H9 (cell line): ENCODE measurements around the gene TNNT2. TPM values are rescaled to one million over a fixed set of nuclear protein-coding genes. Genes with fewer than 3 reads are reported as not detected.

ENCODE experiments used
- DNase-seq: peaks from one replicate; pipeline ENCODE4 v3.0.0-alpha.2; 2017
- H2AFZ ChIP-seq: one replicate; pipeline ENCODE4 v1.6.1; 2013; ENCODE audit warnings: mild to moderate bottlenecking, low read length, control low read depth, moderate library complexity
- H2AK5ac ChIP-seq: 2 replicates; pipeline ENCODE4 v1.6.1; 2013; ENCODE audit warnings: low read length, control low read depth, mixed read lengths; ENCODE audit not compliant: insufficient read length
- H2BK120ac ChIP-seq: one replicate; pipeline ENCODE4 v1.6.1; 2013; ENCODE audit warnings: low read depth, mild to moderate bottlenecking, low read length, control low read depth, inconsistent platforms; ENCODE audit not compliant: poor library complexity, severe bottlenecking
- H2BK12ac ChIP-seq: 2 replicates; pipeline ENCODE4 v1.6.1; 2013; ENCODE audit warnings: low read length, control low read depth, mixed read lengths, low read depth; ENCODE audit not compliant: insufficient read length
- H2BK15ac ChIP-seq: 2 replicates; pipeline ENCODE4 v1.6.1; 2013; ENCODE audit warnings: low read depth, low read length, control low read depth
- H2BK20ac ChIP-seq: one replicate; pipeline ENCODE4 v1.6.1; 2013; ENCODE audit warnings: low read depth, mild to moderate bottlenecking, low read length, control low read depth, inconsistent platforms; ENCODE audit not compliant: poor library complexity, severe bottlenecking
- H2BK5ac ChIP-seq: 2 replicates; pipeline ENCODE4 v1.6.1; 2013; ENCODE audit warnings: low read length, control low read depth, mixed read lengths; ENCODE audit not compliant: insufficient read length
- H3K14ac ChIP-seq: 2 replicates; pipeline ENCODE4 v1.6.1; 2013; ENCODE audit warnings: low read length, control low read depth; ENCODE audit not compliant: insufficient read depth
- H3K18ac ChIP-seq: 2 replicates; pipeline ENCODE4 v1.6.1; 2013; ENCODE audit warnings: low read depth, mild to moderate bottlenecking, mixed read lengths, low read length, control low read depth; ENCODE audit not compliant: insufficient read length
- H3K23ac ChIP-seq: 2 replicates; pipeline ENCODE4 v1.6.1; 2013; ENCODE audit warnings: low read length, control low read depth, mixed read lengths, low read depth; ENCODE audit not compliant: insufficient read length
- H3K23me2 ChIP-seq: 2 replicates; pipeline ENCODE4 v1.6.1; 2013; ENCODE audit warnings: low read depth, mild to moderate bottlenecking, mixed read lengths, low read length, control low read depth; ENCODE audit not compliant: insufficient read length, poor library complexity, severe bottlenecking
- H3K27ac ChIP-seq: 2 replicates; pipeline ENCODE4 v1.5.1; 2013; ENCODE audit warnings: low read length, control low read depth, mixed read lengths, low read depth; ENCODE audit not compliant: insufficient read length
- H3K27me3 ChIP-seq: 2 replicates; pipeline ENCODE4 v1.6.1; 2013; ENCODE audit warnings: low read length, control low read depth, inconsistent platforms; ENCODE audit not compliant: insufficient read depth
- H3K4ac ChIP-seq: 2 replicates; pipeline ENCODE4 v1.6.1; 2013; ENCODE audit warnings: low read depth, mild to moderate bottlenecking, control low read depth, inconsistent platforms, low read length, moderate library complexity
- H3K4me1 ChIP-seq: 2 replicates; pipeline ENCODE4 v1.6.1; 2013; ENCODE audit warnings: low read length, control low read depth, inconsistent platforms; ENCODE audit not compliant: insufficient read depth
- H3K4me2 ChIP-seq: 2 replicates; pipeline ENCODE4 v1.6.1; 2013; ENCODE audit warnings: low read length, control low read depth, mixed read lengths; ENCODE audit not compliant: insufficient read length, insufficient read depth
- H3K56ac ChIP-seq: 2 replicates; pipeline ENCODE4 v1.6.1; 2013; ENCODE audit warnings: low read depth, mild to moderate bottlenecking, mixed read lengths, low read length, control low read depth; ENCODE audit not compliant: insufficient read length
- H3K79me1 ChIP-seq: 2 replicates; pipeline ENCODE4 v1.6.1; 2013; ENCODE audit warnings: low read depth, mild to moderate bottlenecking, moderate library complexity, low read length, control low read depth, inconsistent platforms; ENCODE audit not compliant: insufficient read depth, poor library complexity, severe bottlenecking
- H3K79me2 ChIP-seq: 2 replicates; pipeline ENCODE4 v1.6.1; 2013; ENCODE audit warnings: low read length, control low read depth, inconsistent platforms; ENCODE audit not compliant: insufficient read depth
- H3K9ac ChIP-seq: 2 replicates; pipeline ENCODE4 v1.6.1; 2013; ENCODE audit warnings: low read length, control low read depth, mixed read lengths; ENCODE audit not compliant: insufficient read length; ENCODE audit errors: extremely low read depth
- H3K9me3 ChIP-seq: one replicate; pipeline ENCODE4 v1.6.1; 2013; ENCODE audit warnings: low read depth, low read length, inconsistent platforms; ENCODE audit not compliant: control insufficient read depth
- H3T11ph ChIP-seq: one replicate; pipeline ENCODE4 v1.6.1; 2013; ENCODE audit warnings: mild to moderate bottlenecking, low read length, control low read depth, inconsistent platforms
- H4K20me1 ChIP-seq: one replicate; pipeline ENCODE4 v1.6.1; 2013; ENCODE audit not compliant: control insufficient read depth, insufficient read length, insufficient read depth
- H4K5ac ChIP-seq: 2 replicates; pipeline ENCODE4 v1.6.1; 2013; ENCODE audit warnings: low read depth, mild to moderate bottlenecking, mixed read lengths, low read length, control low read depth; ENCODE audit not compliant: insufficient read length
- H4K8ac ChIP-seq: replicated peaks from 2 replicates; pipeline ENCODE4 v1.6.1; 2013; ENCODE audit warnings: low read length, control low read depth, mixed read lengths, low read depth; ENCODE audit not compliant: insufficient read length
- H4K91ac ChIP-seq: 2 replicates; pipeline ENCODE4 v1.6.1; 2013; ENCODE audit warnings: low read depth, mild to moderate bottlenecking, moderate library complexity, mixed read lengths, low read length, control low read depth; ENCODE audit not compliant: insufficient read length
- H3K27ac Mint-ChIP-seq, 3 experiments: 2 replicates in 2 of 3; 3 replicates in 1 of 3; pipeline ENCODE4 v1.8.0; 2020 to 2021; ENCODE audit warnings: mixed read lengths in 3 of 3, mild to moderate bottlenecking in 1 of 3, moderate library complexity in 1 of 3
- H3K27me3 Mint-ChIP-seq: 2 replicates; pipeline ENCODE4 v1.8.0; 2021; ENCODE audit warnings: low read depth, mild to moderate bottlenecking, moderate library complexity, mixed read lengths
- H3K36me3 Mint-ChIP-seq, 3 experiments: 2 replicates in 2 of 3; 3 replicates in 1 of 3; pipeline ENCODE4 v1.8.0; 2020 to 2021; ENCODE audit warnings: low read depth in 3 of 3, mixed read lengths in 3 of 3; ENCODE audit not compliant: insufficient read depth in 1 of 3
- H3K4me1 Mint-ChIP-seq, 2 experiments: 2 replicates each; pipeline ENCODE4 v1.8.0; 2020; ENCODE audit warnings: mixed read lengths in 2 of 2
- H3K4me3 Mint-ChIP-seq, 2 experiments: 2 replicates in 1 of 2; 3 replicates in 1 of 2; pipeline ENCODE4 v1.8.0; 2020 to 2021; ENCODE audit warnings: mild to moderate bottlenecking in 2 of 2, mixed read lengths in 2 of 2, moderate library complexity in 1 of 2
- H3K9me3 Mint-ChIP-seq, 2 experiments: 2 replicates in 1 of 2; 3 replicates in 1 of 2; pipeline ENCODE4 v1.8.0; 2020; ENCODE audit warnings: mild to moderate bottlenecking in 2 of 2, mixed read lengths in 2 of 2, moderate library complexity in 1 of 2
- whole genome bisulfite sequencing: extraction: QIAGEN DNeasy Blood & Tissue Kit; methylation state at CpG from one replicate; pipeline ENCODE4 v1.1.7; 2013; ENCODE audit warnings: missing lambda C conversion rate, low lambda C conversion rate, mixed read lengths; ENCODE audit not compliant: insufficient read length; ENCODE audit errors: extremely low coverage; 5-methylcytosine and 5-hydroxymethylcytosine counted together
- total RNA-seq: library from RNA; stranded (reverse); gene quantifications from 2 replicates; pipeline ENCODE4 v1.2.1, GENCODE V29; 2021
- TF ChIP-seq, protein P1 (sequence below): fragments of 200-600 bp; sonication (generic); conservative IDR thresholded peaks from 3 replicates; pipeline ENCODE4 v1.8.0; 2021; ENCODE audit warnings: antibody characterized with exemption, mild to moderate bottlenecking

TNNT2 gene
- total RNA-seq, 1 experiment from 2014 or later, result 8.6 TPM

DNA sequence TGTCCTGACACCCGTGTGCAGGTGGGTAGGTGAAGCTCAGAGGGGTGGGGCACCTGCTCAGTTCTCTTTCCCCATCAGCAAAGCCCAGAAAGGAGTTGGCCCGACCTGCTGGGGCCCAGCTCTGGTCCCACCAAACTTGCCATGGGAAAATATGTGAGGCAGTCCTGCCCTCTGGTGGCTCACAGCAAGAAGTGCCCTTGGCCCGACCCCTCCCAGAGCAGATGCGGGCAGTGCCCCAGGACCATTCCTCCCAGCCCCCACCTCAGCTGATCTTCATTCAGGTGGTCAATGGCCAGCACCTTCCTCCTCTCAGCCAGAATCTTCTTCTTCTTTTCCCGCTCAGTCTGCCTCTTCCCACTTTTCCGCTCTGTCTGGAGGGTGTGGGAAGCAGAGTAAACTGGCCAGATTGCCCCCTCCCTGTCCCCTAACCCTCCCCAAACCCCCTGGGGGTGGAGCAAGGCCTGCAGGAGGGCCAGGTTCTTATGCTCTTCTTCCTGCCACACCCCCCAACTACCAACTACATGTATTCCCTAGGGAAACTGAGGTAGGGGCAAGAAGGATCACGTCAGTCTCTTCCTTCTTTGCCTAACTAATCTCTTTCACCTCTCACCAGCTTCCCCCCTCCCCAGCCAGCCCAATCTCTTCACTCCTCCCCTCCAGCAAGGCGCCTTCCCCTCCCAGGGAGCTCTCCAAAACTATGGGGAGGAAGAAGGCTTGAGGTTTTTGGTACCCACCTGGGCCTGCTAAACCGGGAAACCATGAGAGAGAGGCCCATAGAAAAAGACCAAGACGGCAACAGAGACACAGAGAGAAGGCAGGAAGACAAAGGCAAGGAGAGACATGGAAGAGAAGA is 15.6 kb downstream of the TNNT2 start:
- Histone ChIP-seq H3K27me3 (no peaks in the 10 kb centered on the region), H3K23ac (no peak overlapping the region), H3K18ac (no peak overlapping the region), H2BK20ac (no peak overlapping the region), H3K4me2 (no peak overlapping the region), H2AK5ac (no peak overlapping the region), H3T11ph (no peak overlapping the region), H4K20me1 (no peaks in the 10 kb centered on the region), H2BK5ac (no peak overlapping the region), H3K4me1 (no peaks in the 10 kb centered on the region), H4K8ac (no peak overlapping the region), H2BK12ac (no peak overlapping the region), H3K56ac (no peak overlapping the region), H3K4ac (no peak overlapping the region), H3K23me2 (no peaks in the 10 kb centered on the region), H4K5ac (no peak overlapping the region), H3K27ac (no peak overlapping the region), H2BK120ac (no peak overlapping the region), H2BK15ac (no peak overlapping the region), H2AFZ (no peak overlapping the region), H3K9me3 (no peaks in the 10 kb centered on the region), H4K91ac (no peak overlapping the region), H3K79me2 (no peaks in the 10 kb centered on the region), H3K9ac (no peak overlapping the region), H3K79me1 (no peaks in the 10 kb centered on the region), H3K14ac (no peak overlapping the region)
- H3K27me3 Mint-ChIP-seq, result peaks cover 3% of the 10 kb centered on the region
- no CpG with 5 or more reads among the region's 10 CpGs for WGBS
- peak; percentile 86 for DNase-seq
- H3K4me3 Mint-ChIP-seq, result no peak overlapping the region
- peaks cover 13 to 23% of the 10 kb centered on the region in 2 experiments for H3K4me1 Mint-ChIP-seq
- TF ChIP-seq, protein P1, sequence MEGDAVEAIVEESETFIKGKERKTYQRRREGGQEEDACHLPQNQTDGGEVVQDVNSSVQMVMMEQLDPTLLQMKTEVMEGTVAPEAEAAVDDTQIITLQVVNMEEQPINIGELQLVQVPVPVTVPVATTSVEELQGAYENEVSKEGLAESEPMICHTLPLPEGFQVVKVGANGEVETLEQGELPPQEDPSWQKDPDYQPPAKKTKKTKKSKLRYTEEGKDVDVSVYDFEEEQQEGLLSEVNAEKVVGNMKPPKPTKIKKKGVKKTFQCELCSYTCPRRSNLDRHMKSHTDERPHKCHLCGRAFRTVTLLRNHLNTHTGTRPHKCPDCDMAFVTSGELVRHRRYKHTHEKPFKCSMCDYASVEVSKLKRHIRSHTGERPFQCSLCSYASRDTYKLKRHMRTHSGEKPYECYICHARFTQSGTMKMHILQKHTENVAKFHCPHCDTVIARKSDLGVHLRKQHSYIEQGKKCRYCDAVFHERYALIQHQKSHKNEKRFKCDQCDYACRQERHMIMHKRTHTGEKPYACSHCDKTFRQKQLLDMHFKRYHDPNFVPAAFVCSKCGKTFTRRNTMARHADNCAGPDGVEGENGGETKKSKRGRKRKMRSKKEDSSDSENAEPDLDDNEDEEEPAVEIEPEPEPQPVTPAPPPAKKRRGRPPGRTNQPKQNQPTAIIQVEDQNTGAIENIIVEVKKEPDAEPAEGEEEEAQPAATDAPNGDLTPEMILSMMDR, result peak; percentile 96
- peak overlapping the region in 1 of 3 experiments; percentile 85; a peak in 1 of 7 replicates for H3K27ac Mint-ChIP-seq
- no peaks in the 10 kb centered on the region for H3K36me3 Mint-ChIP-seq
- no peaks in the 10 kb centered on the region for H3K9me3 Mint-ChIP-seq
